A673 (cell line): ENCODE results near the gene RIPK1. TPM values are rescaled to one million over a fixed set of nuclear protein-coding genes. Genes with fewer than 3 reads are reported as not detected.
A peak's percentile ranks its signal among the peaks of the same experiment; 100 is the strongest.
"Not testable (repeated sequence)": the region's sequence is repeated elsewhere in the genome, so short reads cannot be mapped to it uniquely, and the experiment has no call there.

Source experiments
- Bru-seq: library from RNA; stranded (reverse); fragments of 400-500 nt; gene quantifications from one replicate; lab custom pipeline; 2021; lab: Mats Ljungman, UMichigan
- BruChase-seq, 2 experiments: library from RNA; stranded (reverse); fragments of 400-500 nt; gene quantifications; one replicate each; lab custom pipeline; 2021; lab: Mats Ljungman, UMichigan
- BruUV-seq: library from RNA; stranded (reverse); fragments of 400-500 nt; replicated peaks from 2 replicates; lab custom pipeline; 2021; lab: Mats Ljungman, UMichigan
- CTCF ChIA-PET: fragments of 300-600 bp; sonication (Branson Sonifier 250); formaldehyde crosslinking; loops from one replicate; lab custom pipeline; 2022; ENCODE audit warnings: antibody characterized with exemption; lab: Charles Lee
- POLR2A ChIA-PET: fragments of 300-600 bp; sonication (Branson Sonifier 250); formaldehyde crosslinking; loops from one replicate; lab custom pipeline; 2022; ENCODE audit warnings: antibody characterized with exemption; ENCODE audit not compliant: low non-redundant PET; lab: Charles Lee
- DNase-seq: peaks from one replicate; pipeline ENCODE4 v3.0.0-alpha.2; 2015; ENCODE audit warnings: low spot score
- H3K27ac ChIP-seq: fragments of 200-600 bp; sonication (generic); 2 replicates; pipeline ENCODE4 v1.5.1; 2016; ENCODE audit warnings: mixed run types, low read depth, mild to moderate bottlenecking, mixed read lengths, antibody characterized with exemption, low read length; ENCODE audit not compliant: poor library complexity, severe bottlenecking
- H3K27me3 ChIP-seq: fragments of 200-600 bp; sonication (generic); replicated peaks from 2 replicates; pipeline ENCODE4 v1.6.1; 2017; ENCODE audit warnings: mixed run types, low read depth, mild to moderate bottlenecking, mixed read lengths, antibody characterized with exemption, low read length; ENCODE audit not compliant: insufficient read depth, poor library complexity
- H3K36me3 ChIP-seq: fragments of 200-600 bp; sonication (generic); 2 replicates; pipeline ENCODE4 v1.6.1; 2016; ENCODE audit warnings: mixed run types, mild to moderate bottlenecking, mixed read lengths, antibody characterized with exemption, low read length; ENCODE audit not compliant: insufficient read depth, poor library complexity, severe bottlenecking
- H3K4me1 ChIP-seq: fragments of 200-600 bp; sonication (generic); 2 replicates; pipeline ENCODE4 v1.6.1; 2017; ENCODE audit warnings: mixed run types, mild to moderate bottlenecking, mixed read lengths, antibody characterized with exemption, low read length; ENCODE audit not compliant: insufficient read depth, poor library complexity, severe bottlenecking
- H3K4me3 ChIP-seq: fragments of 200-600 bp; sonication (generic); 2 replicates; pipeline ENCODE4 v1.5.1; 2016; ENCODE audit warnings: low read depth, mixed run types, mild to moderate bottlenecking, mixed read lengths, low read length; ENCODE audit not compliant: poor library complexity, severe bottlenecking
- H3K9me3 ChIP-seq: fragments of 200-600 bp; sonication (generic); 2 replicates; pipeline ENCODE4 v1.6.1; 2016; ENCODE audit warnings: mixed run types, low read depth, mild to moderate bottlenecking, mixed read lengths, antibody characterized with exemption, low read length; ENCODE audit not compliant: poor library complexity, severe bottlenecking
- CTCF ChIP-seq: fragments of 300-800, 200-600 bp; sonication (generic); conservative IDR thresholded peaks from 2 replicates; pipeline ENCODE4 v1.5.1; 2017; ENCODE audit warnings: low read depth, mild to moderate bottlenecking, antibody characterized with exemption, low read length, moderate library complexity, mixed read lengths
- EZH2 ChIP-seq: fragments of 200-600 bp; sonication (generic); IDR thresholded peaks from 2 replicates; pipeline ENCODE4 v1.6.1; 2017; ENCODE audit warnings: borderline replicate concordance, low read depth, mild to moderate bottlenecking, mixed read lengths, antibody characterized with exemption, low read length; ENCODE audit not compliant: poor library complexity, severe bottlenecking
- intact Hi-C: fragments of 100-400 bp; cut with micrococcal nuclease; formaldehyde crosslinking; loops from one replicate; pipeline ENCODE4 v1.10.0; 2022; ENCODE audit not compliant: unreplicated experiment
- long read RNA-seq: library from polyadenylated mRNA; stranded (forward); transcript quantifications from one replicate; pipeline ENCODE4 v2.0.0, GENCODE V29; 2022
- total RNA-seq: library from RNA; stranded (reverse); gene quantifications from 2 replicates; pipeline ENCODE4 v1.2.3, GENCODE V29; 2021

Gene RIPK1
- total RNA-seq (11.4 and 15.0 TPM in 2 replicates), Bru-seq, nascent RNA (percentile 76 among the genes with signal in this experiment), BruChase-seq, experiment 1, labeled RNA remaining after a 2-hour chase (percentile 70 among the genes with signal in this experiment), BruChase-seq, experiment 2, labeled RNA remaining after a 6-hour chase (percentile 65 among the genes with signal in this experiment)
- long read RNA-seq, full-length matches to known transcripts, result 13 of 17 reads
- long read RNA-seq, partial matches to known transcripts, result 1 of 17 reads
- long read RNA-seq, other reads (novel, unspliced or antisense), result 3 of 17 reads

GRCh38 chr6:3068329-3069214, at the start of gene RIPK1:
RIPK1 (plus strand) TSS chr6:3068494; CDS start chr6:3076824, 8,330 bp downstream.
- intact Hi-C loops, result no loop called here
- Histone ChIP-seq H3K4me3 (peak within 1 kb of the TSS; percentile 96), H3K36me3 (no peaks in the 10 kb centered on the region), H3K4me1 (peaks cover 11% of the 10 kb centered on the region), H3K27ac (peak within 1 kb of the TSS; percentile 99), H3K27me3 (no peaks in the 10 kb centered on the region), H3K9me3 (peaks cover 4% of the 10 kb centered on the region)
- no TSS peak for BruUV-seq
- CTCF ChIA-PET, result interaction anchor here (1.3 kb wide), 1 partner anchor 116 kb away, joined by 3 read pairs; no protein-coding TSS in a partner anchor
- TF ChIP-seq CTCF (peak; percentile 41), EZH2 (no peak)
- POLR2A ChIA-PET, result interaction anchor here (0.5 kb wide), 1 partner anchor 75 kb away, joined by 5 read pairs; no protein-coding TSS in a partner anchor
- DNase-seq, result peak; percentile 92

GRCh38 chr6:3019065-3019464, 49.2 kb upstream of the RIPK1 start:
- Histone ChIP-seq H3K9me3 (no peaks in the 10 kb centered on the region), H3K4me1 (peaks cover 15% of the 10 kb centered on the region), H3K27me3 (no peaks in the 10 kb centered on the region), H3K36me3 (peaks cover 38% of the 10 kb centered on the region), H3K4me3 (no peak overlapping the region), H3K27ac (no peak overlapping the region)
- no peak for TF ChIP-seq EZH2
- TF ChIP-seq CTCF, result no peak
- POLR2A ChIA-PET, result no interaction called here
- intact Hi-C loops, result no loop called here
- no TSS peak for BruUV-seq
- DNase-seq, result no peak
- CTCF ChIA-PET, result no interaction called here

- no peak for TF ChIP-seq CTCF
- no peak for TF ChIP-seq EZH2
- H3K27ac ChIP-seq, result no peak overlapping the region
- ChIA-PET POLR2A (no interaction called here), CTCF (no interaction called here)
- no TSS peak for BruUV-seq
- peaks cover 32% of the 10 kb centered on the region for H3K36me3 ChIP-seq
- no peaks in the 10 kb centered on the region for H3K27me3 ChIP-seq
- H3K9me3 ChIP-seq, result no peaks in the 10 kb centered on the region
- H3K4me1 ChIP-seq, result peaks cover 23% of the 10 kb centered on the region
- intact Hi-C loops, result no loop called here
- DNase-seq, result no peak
- no peak overlapping the region for H3K4me3 ChIP-seq
These were observed 48.5 kb upstream of the RIPK1 start for GRCh38 chr6:3019749-3020320.

GRCh38 chr6:3020976-3021598, 47.2 kb upstream of the RIPK1 start:
- H3K27me3 ChIP-seq, intact Hi-C loops: not testable (repeated sequence)

More at GRCh38 chr6:3020976-3021598, 47.2 kb upstream of the RIPK1 start:
- CTCF ChIA-PET, H3K4me3 ChIP-seq, H3K27ac ChIP-seq, POLR2A ChIA-PET, H3K9me3 ChIP-seq, DNase-seq, BruUV-seq: not testable (repeated sequence)
- H3K4me1 ChIP-seq, result peaks cover 30% of the 10 kb centered on the region
- H3K36me3 ChIP-seq, result peaks cover 32% of the 10 kb centered on the region
